GM12801 (cell line): Measurements from ENCODE around the gene CXCL14.

Experiments used
- TF ChIP-seq, protein P1 (sequence below): IDR thresholded peaks from one replicate; pipeline ENCODE4 v1.5.1; 2011; ENCODE audit warnings: control low read depth; ENCODE audit not compliant: insufficient read length; ENCODE audit errors: extremely low read depth

Gene CXCL14

DNA sequence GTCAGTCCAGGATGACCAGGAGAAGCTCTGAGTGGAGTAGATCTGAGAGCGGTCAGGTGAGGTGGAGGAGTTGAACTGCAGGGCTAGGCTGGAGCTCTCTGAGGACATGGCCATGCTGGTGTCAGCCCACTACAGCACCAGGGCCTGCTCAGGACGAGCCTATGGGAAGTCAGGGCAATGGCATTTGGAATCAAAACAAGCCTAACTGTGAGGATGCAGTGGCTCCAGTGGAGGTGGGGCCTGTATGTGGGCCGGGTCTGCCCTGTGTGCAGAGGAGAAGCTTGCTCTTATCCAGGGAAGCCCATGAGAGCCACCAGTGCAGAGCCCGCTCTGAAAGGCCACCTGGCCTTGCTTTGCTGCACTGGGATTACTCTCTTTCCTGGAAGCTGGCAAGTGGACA is 11.1 kb downstream of the CXCL14 start:
- TF ChIP-seq, protein P1, sequence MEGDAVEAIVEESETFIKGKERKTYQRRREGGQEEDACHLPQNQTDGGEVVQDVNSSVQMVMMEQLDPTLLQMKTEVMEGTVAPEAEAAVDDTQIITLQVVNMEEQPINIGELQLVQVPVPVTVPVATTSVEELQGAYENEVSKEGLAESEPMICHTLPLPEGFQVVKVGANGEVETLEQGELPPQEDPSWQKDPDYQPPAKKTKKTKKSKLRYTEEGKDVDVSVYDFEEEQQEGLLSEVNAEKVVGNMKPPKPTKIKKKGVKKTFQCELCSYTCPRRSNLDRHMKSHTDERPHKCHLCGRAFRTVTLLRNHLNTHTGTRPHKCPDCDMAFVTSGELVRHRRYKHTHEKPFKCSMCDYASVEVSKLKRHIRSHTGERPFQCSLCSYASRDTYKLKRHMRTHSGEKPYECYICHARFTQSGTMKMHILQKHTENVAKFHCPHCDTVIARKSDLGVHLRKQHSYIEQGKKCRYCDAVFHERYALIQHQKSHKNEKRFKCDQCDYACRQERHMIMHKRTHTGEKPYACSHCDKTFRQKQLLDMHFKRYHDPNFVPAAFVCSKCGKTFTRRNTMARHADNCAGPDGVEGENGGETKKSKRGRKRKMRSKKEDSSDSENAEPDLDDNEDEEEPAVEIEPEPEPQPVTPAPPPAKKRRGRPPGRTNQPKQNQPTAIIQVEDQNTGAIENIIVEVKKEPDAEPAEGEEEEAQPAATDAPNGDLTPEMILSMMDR = no peak

DNA sequence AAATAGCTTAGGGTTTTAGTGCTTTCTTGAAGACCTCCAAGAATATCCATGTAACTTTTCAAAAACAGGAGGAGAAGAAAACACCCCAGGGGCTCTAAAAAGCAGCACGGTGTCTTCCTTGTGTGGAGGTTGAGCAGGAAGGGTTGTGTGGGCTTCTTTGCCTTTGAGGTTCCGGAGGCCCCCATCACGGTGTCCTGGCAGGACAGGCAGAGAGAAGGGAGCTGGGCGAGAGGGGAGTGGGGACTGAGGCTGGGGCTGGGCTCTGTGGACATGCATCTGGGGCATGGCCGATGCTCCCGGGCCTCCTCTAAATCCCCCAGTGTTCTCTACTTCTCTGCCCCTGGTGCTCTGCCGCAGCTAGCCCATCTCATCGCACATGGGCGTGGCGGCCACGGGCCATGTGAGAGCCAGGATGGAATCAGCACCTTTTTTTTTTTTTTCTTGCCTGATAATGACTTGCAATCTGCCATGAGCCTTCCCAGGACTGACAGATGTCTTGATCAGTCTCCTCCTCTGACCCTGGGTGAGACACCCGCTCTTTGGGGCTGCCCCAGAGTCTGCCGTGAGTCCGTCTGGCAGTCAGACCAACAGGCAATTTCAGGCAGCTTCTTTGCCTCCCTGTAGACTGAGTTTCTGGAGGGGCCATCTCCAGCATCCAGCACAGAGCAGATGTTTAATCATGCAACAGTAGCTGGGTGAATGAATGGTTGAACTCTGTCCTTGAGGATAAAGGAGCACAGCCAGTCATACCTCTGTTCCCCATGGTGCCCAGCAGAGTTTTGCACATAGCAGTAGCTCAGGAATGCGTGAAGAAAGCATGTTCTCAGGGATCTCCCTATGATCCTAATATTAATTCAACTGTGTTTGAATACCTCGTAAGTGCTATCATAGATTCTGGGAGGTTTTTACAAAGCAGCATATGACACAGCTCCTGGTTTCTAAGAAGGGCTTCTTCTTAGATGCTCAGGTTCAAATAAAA is 12.1 kb downstream of the CXCL14 start:
- TF ChIP-seq, protein P1 = no peak

DNA sequence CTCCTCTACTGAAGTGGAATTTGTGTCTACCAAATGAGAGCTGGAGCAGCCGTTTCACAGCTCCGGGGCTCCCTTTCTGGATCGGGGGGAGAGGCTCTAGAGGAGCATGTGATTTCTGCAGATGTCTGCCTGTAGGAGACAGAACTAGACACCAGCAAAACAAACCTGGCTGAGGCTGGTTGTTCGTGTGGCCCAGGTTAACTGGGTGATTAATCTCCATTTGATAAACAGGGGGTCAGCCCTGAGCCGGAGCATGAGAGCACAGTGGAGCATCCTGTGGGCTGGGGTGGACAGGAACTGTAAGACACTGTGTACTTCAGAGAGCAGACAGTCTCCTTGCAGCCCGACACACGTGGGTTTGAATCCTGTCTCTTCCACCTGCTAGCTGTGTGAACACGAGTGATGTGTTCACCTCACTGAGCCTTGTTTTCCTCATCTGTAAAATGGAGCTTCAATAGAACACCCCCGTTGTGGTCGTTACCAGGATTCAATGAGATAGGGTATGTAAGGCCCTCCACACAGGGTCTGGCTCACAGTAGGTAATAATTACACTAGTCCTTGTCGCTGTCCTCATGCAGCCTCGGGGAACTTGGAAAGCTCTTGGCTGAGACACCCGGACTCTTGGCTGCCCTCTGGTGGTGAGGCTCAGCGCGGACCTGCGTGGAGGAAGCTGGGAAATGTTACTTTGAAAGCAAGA is 12.9 kb downstream of the CXCL14 start:
- TF ChIP-seq, protein P1 = peak; percentile 14

DNA sequence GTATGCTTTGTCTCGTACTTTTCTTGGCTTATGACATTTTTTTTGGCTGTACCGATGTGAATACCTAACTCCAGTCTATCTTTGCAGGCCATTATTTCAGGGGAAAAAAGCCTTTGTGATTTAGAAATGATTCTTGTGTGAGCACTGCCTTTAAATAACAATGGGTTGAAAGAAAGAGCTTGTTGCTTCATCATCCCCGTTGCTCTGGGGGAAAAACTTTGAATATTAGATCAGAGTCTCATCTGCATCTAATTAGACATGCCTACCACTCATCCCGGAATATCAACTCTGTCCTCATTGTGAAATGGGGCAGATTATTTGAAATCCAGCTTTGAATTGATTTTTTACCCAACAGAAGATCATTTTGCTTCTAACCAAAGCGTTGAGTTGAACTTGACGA is 13.5 kb downstream of the CXCL14 start:
- TF ChIP-seq, protein P1 = no peak

DNA sequence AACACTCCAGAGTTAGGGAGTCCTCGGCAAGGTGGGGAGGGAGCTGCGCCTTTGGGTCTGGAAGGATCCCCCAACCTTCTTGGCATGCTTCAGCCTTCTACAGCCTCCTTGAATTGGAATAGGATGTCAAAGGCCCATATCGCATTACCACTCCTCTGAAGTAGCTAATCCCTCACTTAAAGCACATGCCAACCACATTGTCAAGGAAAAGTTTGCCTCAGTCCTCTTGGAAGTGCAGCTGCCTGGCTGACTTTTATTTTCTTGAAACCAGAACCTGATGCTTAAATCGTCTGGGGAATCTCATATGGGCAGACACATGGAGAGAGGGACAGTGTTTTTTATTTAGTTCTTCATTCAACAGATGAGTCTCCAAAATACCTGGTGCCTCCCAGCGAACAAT is 14.5 kb downstream of the CXCL14 start:
- TF ChIP-seq, protein P1 = no peak

DNA sequence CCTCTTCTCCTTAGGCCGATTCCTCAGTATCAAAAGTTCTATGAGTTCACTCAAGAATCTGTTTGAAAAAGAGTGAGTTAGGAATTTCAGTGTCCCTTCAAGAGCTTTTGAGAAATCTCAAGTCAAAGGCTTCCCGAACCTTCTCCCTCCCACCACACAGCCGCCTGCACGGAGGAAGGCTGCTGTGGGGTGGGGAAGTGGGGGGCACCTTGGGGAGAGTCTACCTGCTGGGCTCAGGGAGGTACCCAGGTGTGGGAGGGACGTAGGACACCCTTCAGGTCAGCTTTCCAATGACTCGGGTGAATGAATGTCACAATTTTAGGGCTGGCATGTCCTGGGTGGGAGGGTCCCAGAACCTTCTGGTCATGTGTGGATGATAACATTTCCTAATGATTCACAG is 17.5 kb downstream of the CXCL14 start:
- TF ChIP-seq, protein P1 = no peak

DNA sequence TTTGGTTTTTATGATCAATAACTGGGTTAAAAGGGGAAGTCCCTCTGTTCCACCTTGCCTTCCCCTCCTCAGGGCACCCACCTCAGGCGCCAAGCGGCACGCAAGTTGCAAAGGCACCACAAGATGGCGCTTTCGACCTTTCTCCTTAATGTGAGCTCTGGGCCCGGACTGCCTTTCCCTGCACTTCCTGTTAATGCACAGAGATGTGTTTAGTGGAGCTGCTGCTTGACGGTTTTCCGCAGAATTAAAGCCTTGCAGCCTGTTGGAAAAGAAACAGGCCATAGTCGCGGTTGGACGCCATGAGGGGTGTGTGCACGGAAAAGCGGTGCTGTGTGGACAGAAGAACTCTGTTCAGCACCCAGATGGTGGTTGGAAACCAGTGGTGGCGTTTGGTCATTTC is 17.9 kb downstream of the CXCL14 start:
- TF ChIP-seq, protein P1 = no peak
